Thyroid gland (tissue), 4 donors: Measurements from ENCODE around the gene TOM1L1.

Experiments used
- POLR2A ChIP-seq, 2 donors: fragments of 450-650 bp; IDR thresholded peaks; one replicate each; pipeline ENCODE4 v1.6.1; 2017; ENCODE audit warnings: antibody characterized with exemption in 2 of 2, mild to moderate bottlenecking in 2 of 2, moderate library complexity in 1 of 2
- TF ChIP-seq, protein P1 (sequence below), 6 experiments: fragments of 200-600 bp in 3 of 6; fragments of 450-650 bp in 3 of 6; sonication (generic) in 3 of 6; IDR thresholded peaks; one replicate each; pipeline ENCODE4 v1.5.1; 2016 to 2019; ENCODE audit warnings: antibody characterized with exemption in 6 of 6, mild to moderate bottlenecking in 2 of 6, inconsistent platforms in 1 of 6, moderate library complexity in 1 of 6

DNA sequence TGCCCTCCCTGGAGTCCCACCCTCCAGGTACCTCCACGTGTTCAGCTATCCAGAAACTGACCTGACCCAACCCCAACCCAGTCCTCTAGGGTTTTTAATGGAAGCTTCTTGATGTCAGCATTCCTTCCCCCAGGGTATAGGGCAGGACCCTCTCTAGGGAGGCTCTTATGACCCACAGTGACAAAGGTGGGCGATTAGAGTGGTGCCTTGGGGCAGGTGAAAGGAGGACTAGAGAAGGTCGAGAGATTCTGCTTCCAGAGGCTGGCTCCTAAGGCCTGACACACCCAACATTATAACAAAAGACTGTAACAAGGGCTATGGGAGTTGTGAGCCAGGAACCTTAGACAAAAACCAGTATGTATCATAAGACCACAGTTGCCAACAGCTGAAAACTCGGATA is 50.6 kb downstream of the TOM1L1 start:
- no peak for TF ChIP-seq POLR2A (IDR thresholded peaks at IDR 0.05)
- TF ChIP-seq, protein P1, sequence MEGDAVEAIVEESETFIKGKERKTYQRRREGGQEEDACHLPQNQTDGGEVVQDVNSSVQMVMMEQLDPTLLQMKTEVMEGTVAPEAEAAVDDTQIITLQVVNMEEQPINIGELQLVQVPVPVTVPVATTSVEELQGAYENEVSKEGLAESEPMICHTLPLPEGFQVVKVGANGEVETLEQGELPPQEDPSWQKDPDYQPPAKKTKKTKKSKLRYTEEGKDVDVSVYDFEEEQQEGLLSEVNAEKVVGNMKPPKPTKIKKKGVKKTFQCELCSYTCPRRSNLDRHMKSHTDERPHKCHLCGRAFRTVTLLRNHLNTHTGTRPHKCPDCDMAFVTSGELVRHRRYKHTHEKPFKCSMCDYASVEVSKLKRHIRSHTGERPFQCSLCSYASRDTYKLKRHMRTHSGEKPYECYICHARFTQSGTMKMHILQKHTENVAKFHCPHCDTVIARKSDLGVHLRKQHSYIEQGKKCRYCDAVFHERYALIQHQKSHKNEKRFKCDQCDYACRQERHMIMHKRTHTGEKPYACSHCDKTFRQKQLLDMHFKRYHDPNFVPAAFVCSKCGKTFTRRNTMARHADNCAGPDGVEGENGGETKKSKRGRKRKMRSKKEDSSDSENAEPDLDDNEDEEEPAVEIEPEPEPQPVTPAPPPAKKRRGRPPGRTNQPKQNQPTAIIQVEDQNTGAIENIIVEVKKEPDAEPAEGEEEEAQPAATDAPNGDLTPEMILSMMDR (IDR thresholded peaks at IDR 0.05) = no peak
